Ureter (tissue), 1 donor: ENCODE results near the gene TRAPPC3L. TPM values are rescaled to one million over a fixed set of nuclear protein-coding genes. Genes with fewer than 3 reads are reported as not detected.

Experiments
- DNase-seq: peaks from one replicate; pipeline ENCODE4 v3.0.0-alpha.2; 2020; ENCODE audit warnings: low spot score
- total RNA-seq: library from RNA; stranded (reverse); gene quantifications from one replicate; pipeline ENCODE4 v1.2.4, GENCODE V29; 2023
- donor health status: DM: yes; HTN: yes; CAD: no.

Gene TRAPPC3L
- total RNA-seq = not detected

DNA sequence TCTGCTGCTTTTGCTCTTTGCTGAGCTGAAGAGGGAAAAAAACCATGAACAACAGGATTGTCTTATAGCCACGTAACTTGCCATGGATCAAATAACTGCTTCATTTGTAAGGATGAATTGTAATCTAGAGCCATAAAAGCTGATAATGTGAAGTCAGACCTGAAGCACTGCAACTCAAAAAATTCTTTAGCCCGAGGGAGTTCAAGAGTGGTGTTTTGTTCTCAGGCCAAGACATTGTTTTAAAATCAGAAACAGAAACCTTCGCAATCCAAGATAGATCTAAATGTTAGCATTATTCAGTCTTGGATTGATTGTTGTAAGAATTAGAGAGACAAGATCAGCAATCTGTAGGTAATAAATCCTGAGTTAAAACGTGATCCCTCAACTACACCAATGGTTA, at the start of gene TRAPPC3L:
Gene TRAPPC3L, minus strand, starts transcription at position 34 of the 400 bp plus-strand sequence. CDS start 170 bp downstream, outside the sequence.
- DNase-seq = no peak

DNA sequence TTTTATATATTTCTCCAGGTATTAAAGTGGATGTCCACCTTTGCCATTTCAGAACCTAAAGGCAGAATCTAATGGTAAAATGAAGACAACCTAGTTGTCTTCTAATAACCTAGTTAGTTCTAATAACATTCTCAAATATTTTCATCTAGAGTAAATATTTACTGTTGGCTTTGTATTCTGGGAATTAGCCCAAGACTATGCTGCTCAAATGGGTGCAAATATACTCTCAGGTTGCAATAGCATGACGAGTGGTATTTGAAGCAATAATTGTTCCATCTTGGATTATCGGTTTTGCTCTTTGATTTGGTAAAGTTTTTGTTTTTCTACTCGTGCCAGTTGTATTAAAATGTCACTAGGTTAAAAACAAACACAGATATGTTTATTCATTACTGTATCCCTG, 49.8 kb upstream of the TRAPPC3L start:
- no peak for DNase-seq

DNA sequence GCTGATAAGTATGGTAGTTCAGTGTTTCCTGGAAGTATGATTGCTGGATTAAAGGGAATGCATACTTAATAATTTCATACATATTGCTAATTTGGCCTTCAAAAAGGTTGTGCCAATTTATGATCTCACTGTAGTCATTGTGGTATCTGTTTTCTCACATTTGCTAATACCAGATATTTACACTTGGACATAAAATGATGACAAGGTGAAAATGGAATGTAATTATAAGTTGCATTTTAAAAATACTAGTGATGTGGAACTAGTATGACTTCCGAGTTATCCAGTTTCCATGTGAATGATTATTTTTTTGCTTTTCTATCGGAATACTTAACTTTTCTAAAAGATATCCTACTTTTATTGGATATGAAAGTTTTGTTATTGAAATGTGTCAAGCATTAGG, 41.3 kb upstream of the TRAPPC3L start:
- no peak for DNase-seq

DNA sequence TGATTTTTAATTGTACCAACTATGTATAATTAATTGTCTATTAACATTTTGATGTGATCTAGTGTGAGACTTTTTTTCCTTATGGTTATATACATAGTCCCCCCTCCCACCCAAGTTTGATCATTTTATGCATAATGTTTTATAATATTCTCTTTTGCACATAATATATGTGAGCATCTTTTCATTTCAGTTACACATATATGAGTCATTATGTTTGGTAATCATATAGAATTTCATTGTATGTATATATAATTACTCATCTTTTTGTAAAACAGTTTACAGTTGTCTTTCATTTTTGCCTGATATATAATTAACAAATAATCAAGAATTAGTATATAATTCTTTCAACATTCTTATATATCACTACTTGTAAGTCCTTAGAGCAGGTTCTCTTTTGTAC, 40.8 kb upstream of the TRAPPC3L start:
- DNase-seq = no peak

DNA sequence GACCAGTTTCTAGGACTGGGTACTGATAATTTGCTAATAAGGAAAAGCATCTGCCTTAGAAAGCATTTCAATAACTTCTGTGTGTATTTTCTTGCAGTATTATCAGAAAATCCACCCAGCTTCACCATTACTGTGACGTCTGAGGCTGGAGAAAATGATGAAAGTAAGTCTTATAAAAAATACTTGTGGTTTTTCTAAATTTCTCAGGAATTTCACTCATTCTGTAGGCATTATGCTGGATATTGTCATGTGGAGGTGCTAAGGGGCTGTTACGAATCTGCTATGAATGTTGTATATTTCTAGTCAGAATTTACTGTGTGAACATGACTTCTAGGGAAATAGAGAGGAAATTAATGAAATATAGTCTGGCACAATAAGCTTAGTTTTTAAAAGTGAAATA, 34.7 kb upstream of the TRAPPC3L start:
- no peak for DNase-seq

DNA sequence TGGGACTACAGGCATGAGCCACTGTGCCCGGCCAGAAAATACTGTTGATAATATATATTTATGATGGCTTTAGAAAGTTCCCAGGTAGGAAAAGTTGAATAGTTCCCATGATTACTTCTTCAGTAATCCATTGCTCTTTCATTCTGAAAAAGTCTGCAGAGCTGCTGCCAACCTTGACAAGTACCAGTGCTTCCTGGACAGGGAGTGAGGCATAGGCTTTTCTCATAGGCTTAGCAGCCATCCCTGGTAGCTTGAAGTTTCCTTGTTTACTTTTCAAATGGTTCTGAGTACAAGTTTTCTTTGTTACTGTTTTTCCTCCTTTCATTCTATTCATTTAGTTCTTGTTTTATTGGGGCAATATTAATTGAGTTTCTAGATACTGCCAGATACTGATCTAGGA, 33.7 kb upstream of the TRAPPC3L start:
- DNase-seq = no peak

DNA sequence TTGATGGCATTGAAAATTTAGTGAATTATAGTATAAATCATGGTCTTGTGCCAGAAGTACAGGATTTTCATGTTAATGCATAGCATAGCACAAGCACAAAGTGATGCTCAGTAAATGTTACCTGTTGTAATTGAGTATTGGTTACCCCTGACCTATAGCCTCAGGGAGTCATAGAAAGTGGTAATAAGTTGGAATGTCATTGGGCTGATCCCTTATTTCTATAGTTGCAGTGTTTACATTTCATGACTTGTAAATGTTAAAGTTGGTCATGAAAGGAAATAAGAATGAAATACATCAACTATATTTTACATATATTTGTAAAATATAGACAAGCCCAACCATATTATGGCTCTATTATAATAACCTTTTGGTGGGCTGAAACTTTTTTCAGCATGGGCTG, 32.9 kb upstream of the TRAPPC3L start:
- DNase-seq = no peak

DNA sequence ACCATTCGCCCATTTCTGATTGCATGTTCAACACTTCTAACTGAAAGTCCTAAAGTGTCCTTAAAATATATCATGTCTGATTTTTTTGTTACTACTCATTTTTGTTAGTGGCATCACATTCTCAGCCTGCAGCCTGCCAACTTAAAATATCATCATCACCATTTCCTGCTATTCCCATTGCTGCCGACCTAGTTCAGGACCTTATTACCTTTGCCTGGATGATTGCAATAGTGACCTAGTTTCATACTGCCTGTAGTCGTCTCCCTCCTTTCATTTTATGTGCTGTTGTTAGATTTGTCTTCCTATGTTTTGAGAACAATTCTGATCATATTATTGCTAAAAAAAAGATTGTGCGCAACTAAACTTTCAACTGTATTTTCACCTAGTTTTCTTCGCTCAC, 32.0 kb upstream of the TRAPPC3L start:
- DNase-seq = no peak

DNA sequence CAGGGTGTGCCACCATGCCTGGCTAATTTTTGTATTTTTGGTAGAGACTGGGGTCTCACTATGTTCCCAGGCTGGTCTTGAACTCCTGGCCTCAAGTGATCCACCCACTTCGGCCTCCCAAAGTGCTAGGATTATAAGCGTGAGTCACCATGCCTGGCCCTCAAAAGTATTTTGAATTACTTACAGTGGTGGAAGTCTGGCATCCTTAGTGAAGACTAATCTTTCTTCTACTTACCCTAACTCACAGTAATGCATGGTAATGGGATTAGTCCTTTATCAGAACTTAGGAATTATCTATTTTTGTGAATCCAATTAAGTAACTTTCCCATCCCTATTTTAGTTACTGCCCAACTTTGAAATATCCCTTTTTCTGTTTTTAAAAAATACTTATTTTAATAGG, 29.7 kb upstream of the TRAPPC3L start:
- DNase-seq = no peak

DNA sequence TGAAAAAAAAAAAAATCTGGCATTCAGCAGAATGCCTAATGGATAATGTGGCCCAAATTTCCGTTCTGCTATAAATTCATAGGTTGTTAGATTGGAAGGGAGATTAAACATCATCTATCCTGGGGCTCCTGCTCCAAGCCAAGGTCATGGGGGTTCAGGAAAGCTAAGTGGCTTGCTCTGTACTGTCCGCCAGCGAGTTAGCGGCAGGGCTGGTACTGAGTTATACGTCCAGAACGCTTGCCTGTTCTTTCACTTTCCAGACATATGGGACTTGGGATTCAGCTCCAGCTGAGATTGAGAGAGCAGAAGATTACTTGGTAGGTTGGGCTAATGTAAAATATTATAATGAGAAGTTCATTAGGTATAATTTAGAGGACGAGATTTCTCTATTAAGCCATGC, 26.7 kb upstream of the TRAPPC3L start:
- DNase-seq = no peak

DNA sequence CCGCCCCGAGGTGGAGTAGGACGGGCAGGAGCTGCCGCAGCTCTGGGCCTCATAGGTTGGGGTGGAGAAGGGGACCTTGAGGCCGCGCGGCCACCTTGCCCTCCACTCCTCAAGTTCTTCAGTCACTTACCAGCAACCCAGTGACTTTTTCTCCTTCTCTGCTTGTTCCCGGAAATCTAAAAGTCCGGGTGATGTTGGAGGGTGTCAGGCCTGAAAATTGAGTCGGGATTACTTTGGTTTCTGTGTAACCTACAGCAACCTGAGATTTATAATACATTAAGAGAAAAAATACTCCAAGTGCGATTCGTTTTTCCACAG, 26.2 kb upstream of the TRAPPC3L start:
- no peak for DNase-seq

DNA sequence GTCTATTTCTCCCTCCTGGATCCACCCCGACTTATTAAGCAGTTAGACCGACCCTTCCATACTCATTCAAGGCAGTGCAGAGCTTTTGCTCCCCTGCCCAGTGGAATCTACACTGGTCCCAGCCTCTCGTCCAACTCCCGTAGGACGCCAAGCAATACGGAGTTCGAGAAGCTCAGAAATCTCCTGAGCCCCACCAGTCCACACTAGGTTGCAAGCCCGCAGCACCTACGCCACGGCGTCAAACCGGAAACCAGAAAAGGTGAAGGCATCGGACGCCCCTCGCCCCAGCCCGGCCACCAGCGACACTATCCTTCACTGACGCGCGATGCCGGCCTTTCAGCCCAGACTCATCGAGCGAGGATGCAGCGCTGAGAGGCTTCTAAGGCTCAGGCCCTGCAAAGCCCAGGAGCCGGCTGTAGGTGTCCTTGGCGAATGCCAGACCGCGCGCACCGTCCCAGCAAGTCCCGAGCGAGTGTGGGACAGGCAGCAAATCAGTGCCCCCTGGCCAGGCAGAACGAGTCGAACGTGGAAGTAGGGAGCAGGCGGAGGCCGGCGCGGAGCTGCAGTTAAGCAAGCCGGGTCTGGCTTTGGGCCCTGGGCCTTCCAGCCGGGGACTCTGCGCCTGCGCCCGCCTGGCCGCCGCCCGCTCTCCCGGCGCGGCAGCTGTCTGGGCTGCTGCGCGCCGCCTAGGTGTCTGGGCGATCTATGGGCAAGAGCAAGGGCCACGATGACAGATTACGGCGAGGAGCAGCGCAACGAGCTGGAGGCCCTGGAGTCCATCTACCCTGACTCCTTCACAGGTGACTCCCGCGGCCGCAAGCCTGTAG, 25.6 kb upstream of the TRAPPC3L start, which contains the start of gene RWDD1:
Gene RWDD1, plus strand, starts transcription at position 649 of the 827 bp plus-strand sequence. Its CDS starts 79 bp downstream, at position 728.
- peak; percentile 99 for DNase-seq

DNA sequence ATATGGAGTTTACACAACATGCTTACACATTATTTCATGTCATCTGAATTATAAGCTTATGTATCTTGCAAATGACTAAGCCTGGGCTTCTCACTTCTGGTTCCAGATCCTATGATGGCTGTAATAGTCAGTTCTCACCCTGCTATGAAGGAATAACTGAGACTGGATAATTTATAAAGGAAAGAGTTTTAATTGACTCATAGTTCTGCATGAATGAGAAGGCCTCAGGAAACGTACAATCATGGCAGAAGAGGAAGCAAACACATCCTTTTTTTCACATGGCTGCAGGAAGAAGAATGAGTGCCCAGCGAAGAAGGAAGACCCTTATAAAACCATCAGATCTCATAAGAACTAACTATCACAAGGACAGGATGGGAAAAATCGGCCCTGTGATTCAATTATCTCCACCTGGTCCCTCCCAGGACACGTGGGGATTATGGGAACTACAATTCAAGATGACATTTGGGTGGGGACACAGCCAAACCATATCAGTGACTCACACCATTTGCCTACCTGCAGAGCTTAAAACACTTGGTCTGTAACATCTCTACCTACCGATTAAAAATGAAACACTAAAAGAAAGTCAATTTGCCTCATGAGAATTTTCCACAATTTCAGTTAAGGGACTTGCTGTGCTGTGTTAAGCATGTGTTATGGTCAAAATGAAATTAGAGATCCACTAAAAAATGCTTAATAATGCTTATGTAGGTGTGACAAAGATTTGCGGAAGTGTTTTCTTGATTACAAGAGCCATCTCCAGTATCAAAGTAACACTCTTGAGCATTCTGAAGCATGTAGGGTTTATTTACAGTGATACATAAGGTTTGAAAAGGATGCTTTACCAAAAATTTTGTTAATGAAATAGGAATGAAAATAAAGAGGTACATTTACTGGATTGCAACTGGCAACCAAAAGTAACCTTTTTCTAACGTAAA, 23.6 kb upstream of the TRAPPC3L start:
- DNase-seq = no peak

DNA sequence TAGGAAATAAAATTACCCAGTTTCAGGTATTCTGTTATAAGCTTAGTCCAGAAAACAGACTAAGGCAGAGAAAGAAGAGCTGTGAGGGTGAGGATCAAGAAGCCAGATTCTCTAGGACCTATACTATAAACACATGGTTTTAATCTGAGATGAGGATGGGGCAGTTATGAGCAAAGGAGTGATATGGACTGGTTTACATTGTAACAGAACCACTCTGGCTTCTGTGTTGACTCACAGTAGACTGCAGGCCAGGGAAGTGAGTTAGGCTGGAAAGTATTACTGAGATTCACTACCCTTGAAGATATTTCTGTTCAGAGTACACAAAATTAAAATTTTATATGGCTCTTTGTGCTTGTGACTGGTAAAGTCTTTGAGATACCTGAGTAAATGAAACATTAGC, 22.6 kb upstream of the TRAPPC3L start:
- DNase-seq = no peak

DNA sequence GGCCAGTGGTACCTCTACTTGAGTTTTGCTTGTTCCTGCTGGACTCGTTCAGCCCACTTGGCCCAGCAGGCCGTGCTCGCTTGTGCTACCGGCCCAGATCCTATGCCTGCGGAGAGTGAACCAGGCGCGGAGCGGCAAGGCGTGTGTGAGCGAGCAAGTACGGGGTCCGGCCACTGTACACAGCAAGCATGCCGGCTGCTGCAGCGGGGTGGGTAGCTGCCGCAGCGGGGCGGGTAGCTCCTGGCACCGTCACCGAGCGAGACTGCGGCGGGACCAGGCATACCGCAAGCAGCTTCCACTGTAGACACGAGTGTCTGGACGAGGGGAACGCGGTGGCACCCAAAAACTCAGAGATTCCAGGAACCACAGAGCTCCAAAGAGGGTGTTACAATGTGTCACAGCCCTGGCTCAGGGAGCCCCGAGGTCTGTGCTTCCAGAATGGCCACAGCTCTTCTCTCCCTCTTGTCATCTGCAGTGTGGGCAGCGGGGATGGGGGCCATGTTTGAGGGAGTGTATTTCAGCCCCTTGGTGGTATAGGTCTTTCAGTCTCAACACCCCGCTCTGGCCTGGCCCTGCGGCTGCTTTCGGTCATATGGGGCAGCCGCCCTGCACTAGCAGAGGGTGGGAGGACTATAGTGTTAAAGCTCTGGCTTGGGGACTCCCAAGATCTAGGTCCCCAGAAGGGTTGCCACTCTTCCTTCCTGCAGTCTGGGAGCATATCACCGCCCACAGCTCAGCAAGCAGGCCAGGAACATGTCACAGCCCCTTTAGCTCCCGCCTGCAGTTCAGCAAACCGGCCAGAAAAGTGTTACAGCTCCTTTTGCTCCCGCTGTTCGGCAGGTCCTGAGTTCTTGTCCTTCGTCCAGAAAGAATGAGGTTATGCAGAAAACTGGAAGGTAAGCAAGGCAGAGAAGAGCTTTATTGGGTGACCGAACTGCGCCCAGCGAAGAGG, 19.7 kb upstream of the TRAPPC3L start:
- no peak for DNase-seq

DNA sequence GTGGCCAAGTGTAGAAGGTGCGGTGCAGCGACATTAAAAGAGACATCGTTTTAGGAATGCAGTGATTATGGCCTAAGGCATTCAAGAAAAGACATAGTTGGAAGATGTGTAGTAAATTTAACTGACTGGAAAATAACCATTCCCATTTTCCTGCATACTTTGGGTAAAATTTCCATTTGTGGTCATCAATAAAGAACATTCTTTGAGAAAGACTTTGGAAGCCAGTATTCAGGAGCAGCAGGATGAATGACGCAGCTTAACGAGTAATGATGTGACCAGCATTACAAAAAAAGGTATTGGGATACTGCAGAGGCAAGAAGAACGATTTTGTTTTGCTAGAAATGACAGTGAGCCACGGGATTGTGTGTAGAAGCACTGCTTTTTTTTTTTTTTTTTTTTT, 18.8 kb upstream of the TRAPPC3L start:
- DNase-seq = no peak

DNA sequence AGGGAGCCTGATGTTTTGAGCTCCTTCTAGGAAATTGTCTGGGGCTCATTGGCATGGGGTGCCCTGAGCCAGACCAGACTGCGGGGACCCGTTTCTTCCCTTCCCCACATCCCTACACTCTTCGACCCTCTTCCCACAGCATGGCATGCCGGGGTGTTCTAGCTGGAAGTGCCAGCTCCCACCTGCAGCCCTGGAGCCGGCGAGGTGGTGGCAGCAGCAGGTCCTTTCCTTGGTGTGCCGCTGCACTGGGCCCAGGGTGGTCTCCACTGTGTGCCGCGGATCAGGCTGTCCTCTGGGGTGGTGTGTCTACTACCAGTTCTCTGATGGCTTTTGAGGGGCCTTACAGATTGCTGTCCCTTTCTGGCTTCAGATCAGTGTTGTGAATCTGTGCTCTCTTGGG, 18.3 kb upstream of the TRAPPC3L start:
- DNase-seq = no peak

DNA sequence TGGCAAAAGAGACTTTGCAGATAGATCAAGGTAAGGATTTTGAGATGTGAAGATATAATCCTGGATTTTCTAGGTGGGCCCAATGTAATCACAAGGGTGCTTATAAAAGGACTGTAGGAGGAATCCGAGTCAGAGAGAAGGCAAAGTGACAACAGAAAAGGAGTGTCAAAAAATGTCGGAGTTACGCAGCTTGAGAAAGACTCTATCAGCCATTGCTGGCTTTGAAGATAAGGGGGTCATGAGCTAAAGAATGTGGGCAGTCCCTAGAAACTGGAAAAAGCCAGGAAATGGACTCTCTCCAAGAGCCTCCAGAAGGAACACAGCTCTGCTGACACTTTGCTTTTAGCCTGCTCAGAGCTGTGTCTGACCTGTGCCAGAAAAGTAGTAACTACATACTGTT, 17.1 kb upstream of the TRAPPC3L start:
- DNase-seq = no peak

DNA sequence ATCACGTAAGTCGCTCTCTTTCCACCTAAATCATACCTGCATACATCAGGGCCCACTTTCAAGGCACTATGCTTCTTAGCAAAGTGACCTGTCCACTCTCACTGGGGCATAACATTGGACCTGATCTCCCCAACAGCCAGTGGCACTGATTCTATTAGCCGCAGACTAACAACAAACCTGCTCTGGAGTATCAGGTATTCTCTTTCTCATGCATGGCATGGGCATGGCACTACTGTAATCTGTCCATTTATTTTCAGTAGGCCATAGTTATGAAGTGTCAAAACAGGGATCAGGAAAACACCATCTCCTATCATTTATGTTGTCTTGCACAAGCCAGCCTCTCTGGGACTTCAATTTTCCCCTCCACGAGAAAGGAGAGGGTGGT, 16.5 kb upstream of the TRAPPC3L start:
- DNase-seq = no peak

DNA sequence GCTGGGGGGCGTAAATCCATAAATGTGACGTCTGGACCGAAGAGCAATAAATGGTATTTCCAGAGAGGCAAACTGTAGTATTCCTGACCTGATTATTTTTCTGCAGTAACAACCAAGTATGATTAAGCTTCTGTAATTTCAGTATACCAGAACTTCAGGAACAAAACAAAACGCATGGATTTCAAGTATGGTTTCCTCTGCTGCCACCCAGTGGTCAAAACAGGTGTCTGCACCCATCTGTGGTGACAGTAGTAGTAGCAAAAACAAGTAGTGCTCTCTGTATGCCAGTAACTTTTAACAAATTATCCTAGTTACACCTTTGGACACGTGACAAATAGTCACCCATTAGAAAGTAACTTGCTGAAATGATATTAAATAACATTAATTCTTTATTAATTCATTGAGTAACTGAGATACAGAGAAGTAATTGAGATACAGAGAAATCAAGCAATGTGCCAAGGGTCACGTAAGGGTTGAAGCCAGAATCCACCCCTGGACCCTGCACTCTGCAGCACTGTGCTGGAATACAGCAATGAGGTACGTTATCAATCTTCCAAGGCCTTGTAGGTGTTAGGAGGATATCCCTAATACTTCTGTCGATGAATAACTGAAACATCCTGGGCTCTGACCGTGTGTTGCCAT, 16.0 kb upstream of the TRAPPC3L start:
- peak; percentile 78 for DNase-seq

DNA sequence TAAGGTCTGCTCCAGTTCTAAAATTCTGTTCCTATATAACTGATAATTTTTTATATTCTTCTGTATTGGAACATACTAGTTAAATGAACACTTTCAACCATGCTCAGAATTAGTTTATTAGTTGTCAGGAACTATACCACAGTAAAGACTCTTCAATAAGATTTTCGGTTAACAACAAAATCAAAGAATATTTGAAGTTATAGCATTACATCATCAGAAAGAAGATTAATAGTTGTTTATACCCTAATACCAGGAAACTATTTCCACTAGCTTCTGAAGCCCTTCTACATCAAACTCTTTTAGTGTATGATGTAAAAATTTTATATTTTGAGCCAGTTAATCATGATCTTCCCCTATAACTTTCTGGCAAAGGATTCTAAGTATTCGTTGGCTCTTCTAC, 14.6 kb upstream of the TRAPPC3L start:
- no peak for DNase-seq
